ENCODE measurements around the gene HOXD4. TPM values are rescaled to one million over a fixed set of nuclear protein-coding genes. Genes with fewer than 3 reads are reported as not detected.

HOXD4 gene
- total and polyA plus RNA-seq, 2 of the 4 experiments (the other 2 are of a cell fraction) = not detected

DNA sequence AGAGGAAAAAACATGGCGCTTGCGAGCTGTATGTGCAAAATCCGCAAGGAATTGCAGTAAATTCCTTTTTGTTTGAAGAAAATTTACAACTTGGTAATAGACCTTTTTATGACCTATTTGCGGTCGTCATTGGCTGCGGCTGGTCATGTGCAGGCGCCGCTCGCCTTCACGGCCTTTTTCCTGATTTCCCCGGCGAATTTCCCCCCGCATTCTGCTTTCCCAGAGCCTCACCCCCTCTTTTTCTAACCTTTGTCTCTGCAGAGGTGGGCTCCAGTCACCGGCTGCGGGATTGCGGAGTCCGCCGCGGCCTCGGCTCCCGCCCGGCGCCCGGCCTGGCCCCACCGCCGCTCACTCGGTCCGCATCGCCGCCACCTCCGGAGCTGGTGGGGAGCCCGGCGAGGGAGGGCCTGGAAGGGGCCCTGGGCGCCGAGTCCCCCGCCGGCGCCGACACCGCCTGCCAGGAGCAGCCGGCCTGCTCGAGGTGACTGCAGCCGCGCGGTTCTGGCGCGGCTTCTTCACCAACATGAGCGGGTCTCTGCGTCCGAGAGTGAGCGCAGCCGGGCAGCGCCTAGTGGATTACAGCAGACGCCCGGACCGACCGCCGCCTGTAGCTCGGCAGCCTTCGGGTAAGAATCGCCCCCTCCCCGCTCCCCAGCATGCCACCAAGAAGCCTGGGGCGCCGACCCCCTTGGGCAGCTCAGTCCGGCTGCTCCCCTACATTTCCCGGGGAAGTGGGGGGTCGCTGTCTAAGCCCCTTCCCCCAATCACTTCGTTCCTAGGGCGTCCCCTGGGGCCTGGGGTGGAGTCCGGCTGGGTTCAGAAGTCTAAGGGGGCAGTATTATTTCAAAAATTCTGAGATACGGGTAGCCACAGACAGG lies 14.7 kb upstream of the HOXD4 start:
- in situ Hi-C loops (cut with MboI; ENCODE audit: low sequenced_read_pairs) = no loop called here
- H4K91ac ChIP-seq (ENCODE audit: insufficient read depth, low read depth, low read length) = no peak overlapping the region
- POLR2A ChIA-PET (ENCODE audit: unreplicated experiment) = no interaction called here
- peaks cover 3% of the 10 kb centered on the region for H3K9me3 ChIP-seq (ENCODE audit: control insufficient read depth, insufficient read depth, low read length)
- no peak overlapping the region for H3K23ac ChIP-seq (ENCODE audit: low read depth, low read length)
- WGBS, 2 experiments (ENCODE audit: extremely low coverage in 2 of 2, insufficient read length in 1 of 2) = 1% methylated on average over 30 of the region's 71 CpGs; no CpG with 5 or more reads in 1 of the 2 experiments
- ATAC-seq (ENCODE audit: low read depth) (peak; percentile 27; the same call in 1 of the 2 replicates), DNase-seq (no peak)
- H3K9me1 ChIP-seq (ENCODE audit: insufficient read depth, low read length) = no peaks in the 10 kb centered on the region
- H3K4me3 ChIP-seq (ENCODE audit: insufficient read depth, low read depth, low read length) = peak overlapping the region; percentile 13; the same call in 1 of the 2 replicates
- H3K4me1 ChIP-seq (ENCODE audit: control insufficient read depth, insufficient read depth, low read length) = no peaks in the 10 kb centered on the region
- CTCF ChIA-PET = no interaction called here
- no peak overlapping the region for H3K4me2 ChIP-seq (ENCODE audit: low read depth, low read length)
- H2BK5ac ChIP-seq (ENCODE audit: low read depth, low read length, poor library complexity, severe bottlenecking) = no peak overlapping the region
- H3K4ac ChIP-seq (ENCODE audit: low read depth, low read length) = no peak overlapping the region
- H2BK20ac ChIP-seq (ENCODE audit: low read depth, low read length) = no peak overlapping the region
- no peak overlapping the region for H3K14ac ChIP-seq (replicated peaks; ENCODE audit: low read depth, low read length)
- no peak overlapping the region for H4K8ac ChIP-seq (ENCODE audit: low read depth in 2 of 2, low read length in 2 of 2)
- H3K27me3 ChIP-seq (ENCODE audit: control insufficient read depth, insufficient read depth, low read length) = peaks cover 90% of the 10 kb centered on the region
- TF ChIP-seq SMC3 (IDR thresholded peaks at IDR 0.05; ENCODE audit: low read depth, low read length) = no peak
- TF ChIP-seq BHLHE40 (IDR thresholded peaks at IDR 0.05; ENCODE audit: low read depth, low read length) = no peak
- TF ChIP-seq, protein P1, sequence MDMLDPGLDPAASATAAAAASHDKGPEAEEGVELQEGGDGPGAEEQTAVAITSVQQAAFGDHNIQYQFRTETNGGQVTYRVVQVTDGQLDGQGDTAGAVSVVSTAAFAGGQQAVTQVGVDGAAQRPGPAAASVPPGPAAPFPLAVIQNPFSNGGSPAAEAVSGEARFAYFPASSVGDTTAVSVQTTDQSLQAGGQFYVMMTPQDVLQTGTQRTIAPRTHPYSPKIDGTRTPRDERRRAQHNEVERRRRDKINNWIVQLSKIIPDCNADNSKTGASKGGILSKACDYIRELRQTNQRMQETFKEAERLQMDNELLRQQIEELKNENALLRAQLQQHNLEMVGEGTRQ (IDR thresholded peaks at IDR 0.05; ENCODE audit: low read depth, low read length) = peak; percentile 57; the same call in 1 of the 2 replicates
- TF ChIP-seq NFE2L2 (IDR thresholded peaks at IDR 0.05; ENCODE audit: low read depth, low read length) = no peak
- no peak for TF ChIP-seq MXI1 (IDR thresholded peaks at IDR 0.05; ENCODE audit: borderline replicate concordance, low read depth, low read length)
- TF ChIP-seq MAFK (IDR thresholded peaks at IDR 0.05; ENCODE audit: low read depth, low read length) = no peak
- no peaks in the 10 kb centered on the region for H3K79me1 ChIP-seq (ENCODE audit: low read depth in 1 of 2, low read length in 2 of 2)
- no peak overlapping the region for H2AK9ac ChIP-seq (replicated peaks; ENCODE audit: low read depth, low read length, poor library complexity)
- no peak overlapping the region for H3K56ac ChIP-seq (ENCODE audit: extremely low read depth, insufficient read depth, low read length)
- no peaks in the 10 kb centered on the region for H4K20me1 ChIP-seq (ENCODE audit: insufficient read depth, low read length)
- H3K18ac ChIP-seq (ENCODE audit: low read depth, low read length) = no peak overlapping the region
- H2AK5ac ChIP-seq (ENCODE audit: low read depth, low read length) = no peak overlapping the region
- peak overlapping the region; percentile 39 for H2AFZ ChIP-seq (replicated peaks; ENCODE audit: low read length, poor library complexity)
- BruUV-seq (replicated peaks) = no TSS peak
- H3K36me3 ChIP-seq (ENCODE audit: control insufficient read depth, insufficient read depth, low read length) = no peaks in the 10 kb centered on the region
- no peak overlapping the region for H2BK15ac ChIP-seq (ENCODE audit: low read depth, low read length)
- no peak overlapping the region for H3K9ac ChIP-seq (ENCODE audit: low read depth, low read length)
- no peak overlapping the region for H4K5ac ChIP-seq (ENCODE audit: low read depth, low read length)
- H3K27ac ChIP-seq (ENCODE audit: insufficient read depth, low read length) = no peak overlapping the region
- intact Hi-C loops (cut with micrococcal nuclease) = no loop called here
- no peak overlapping the region for H2BK120ac ChIP-seq (ENCODE audit: low read depth, low read length)
- dilution Hi-C loops (cut with HindIII; ENCODE audit: low sequenced_read_pairs, unreplicated experiment) = no loop called here
